ENCODE data around the gene IGHMBP2.

GRCh38 chr11:68897441-68897840 is 6.2 kb upstream of the IGHMBP2 start:
- TF ChIP-seq, protein P1, sequence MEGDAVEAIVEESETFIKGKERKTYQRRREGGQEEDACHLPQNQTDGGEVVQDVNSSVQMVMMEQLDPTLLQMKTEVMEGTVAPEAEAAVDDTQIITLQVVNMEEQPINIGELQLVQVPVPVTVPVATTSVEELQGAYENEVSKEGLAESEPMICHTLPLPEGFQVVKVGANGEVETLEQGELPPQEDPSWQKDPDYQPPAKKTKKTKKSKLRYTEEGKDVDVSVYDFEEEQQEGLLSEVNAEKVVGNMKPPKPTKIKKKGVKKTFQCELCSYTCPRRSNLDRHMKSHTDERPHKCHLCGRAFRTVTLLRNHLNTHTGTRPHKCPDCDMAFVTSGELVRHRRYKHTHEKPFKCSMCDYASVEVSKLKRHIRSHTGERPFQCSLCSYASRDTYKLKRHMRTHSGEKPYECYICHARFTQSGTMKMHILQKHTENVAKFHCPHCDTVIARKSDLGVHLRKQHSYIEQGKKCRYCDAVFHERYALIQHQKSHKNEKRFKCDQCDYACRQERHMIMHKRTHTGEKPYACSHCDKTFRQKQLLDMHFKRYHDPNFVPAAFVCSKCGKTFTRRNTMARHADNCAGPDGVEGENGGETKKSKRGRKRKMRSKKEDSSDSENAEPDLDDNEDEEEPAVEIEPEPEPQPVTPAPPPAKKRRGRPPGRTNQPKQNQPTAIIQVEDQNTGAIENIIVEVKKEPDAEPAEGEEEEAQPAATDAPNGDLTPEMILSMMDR (IDR thresholded peaks at IDR 0.05) = no peak
- TF ChIP-seq EP300 (IDR thresholded peaks at IDR 0.05) = no peak

All from sigmoid colon (tissue), 4 donors.